GM19452 (cell line): ENCODE data around the gene MPND.

Experiments
- ATAC-seq: cut with Tn5 transposase; IDR thresholded peaks from one replicate; pipeline ENCODE4 v1.9.1; 2021; ENCODE audit not compliant: unreplicated experiment

MPND gene

GRCh38 chr19:4400135-4400936, 57.0 kb downstream of the MPND start, which contains the start of gene SH3GL1:
Gene SH3GL1 (minus strand): TSS chr19:4400547. CDS start chr19:4400368, 179 bp downstream.
- peak; percentile 60 for ATAC-seq

GRCh38 chr19:4401769-4402170, 58.4 kb downstream of the MPND start:
- no peak for ATAC-seq

DNA sequence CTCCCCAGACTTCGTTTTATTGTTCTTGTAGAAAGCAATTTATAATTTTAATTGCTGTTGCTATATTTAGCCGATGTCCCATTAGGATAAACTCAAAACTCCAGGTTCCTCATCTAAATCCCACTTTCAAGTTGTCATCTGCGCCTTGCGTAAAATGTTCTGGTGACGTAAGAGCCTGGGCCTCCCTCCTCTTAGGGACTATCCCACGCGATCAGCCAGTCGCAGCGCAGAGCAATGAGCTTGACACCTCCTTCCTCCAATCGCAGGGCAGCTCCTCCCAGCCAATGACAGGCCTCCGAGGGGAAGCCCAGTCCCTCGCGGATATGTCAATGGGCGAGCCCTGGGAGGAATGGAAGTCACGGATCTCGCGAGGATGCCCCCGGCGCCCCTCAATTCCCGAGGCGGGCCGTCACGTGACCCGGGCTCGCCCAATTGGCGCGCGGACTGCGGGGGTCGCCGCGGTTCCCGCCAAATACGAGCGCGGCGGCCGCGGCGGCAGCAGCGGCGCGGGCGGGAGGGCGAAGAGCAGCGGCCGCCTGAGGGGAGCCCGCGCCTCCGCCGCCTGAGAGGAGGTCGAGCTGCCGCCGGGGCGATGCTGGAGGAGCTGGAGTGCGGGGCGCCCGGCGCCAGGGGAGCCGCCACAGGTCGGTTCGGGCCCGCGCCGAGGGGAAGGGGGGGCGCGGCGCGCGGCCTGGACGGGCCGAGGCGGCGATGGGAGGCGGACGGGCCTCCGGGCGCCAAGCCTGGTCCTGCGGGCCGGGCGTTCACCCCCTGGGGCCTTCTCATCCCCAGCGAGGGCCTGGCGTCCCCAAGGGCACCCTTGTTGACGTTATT, 59.0 kb downstream of the MPND start, which contains the start of gene CHAF1A:
Gene CHAF1A (plus strand): TSS at position 470 of the 834 bp plus-strand sequence. CDS start 123 bp downstream, at position 593.
- ATAC-seq: peak; percentile 66

DNA sequence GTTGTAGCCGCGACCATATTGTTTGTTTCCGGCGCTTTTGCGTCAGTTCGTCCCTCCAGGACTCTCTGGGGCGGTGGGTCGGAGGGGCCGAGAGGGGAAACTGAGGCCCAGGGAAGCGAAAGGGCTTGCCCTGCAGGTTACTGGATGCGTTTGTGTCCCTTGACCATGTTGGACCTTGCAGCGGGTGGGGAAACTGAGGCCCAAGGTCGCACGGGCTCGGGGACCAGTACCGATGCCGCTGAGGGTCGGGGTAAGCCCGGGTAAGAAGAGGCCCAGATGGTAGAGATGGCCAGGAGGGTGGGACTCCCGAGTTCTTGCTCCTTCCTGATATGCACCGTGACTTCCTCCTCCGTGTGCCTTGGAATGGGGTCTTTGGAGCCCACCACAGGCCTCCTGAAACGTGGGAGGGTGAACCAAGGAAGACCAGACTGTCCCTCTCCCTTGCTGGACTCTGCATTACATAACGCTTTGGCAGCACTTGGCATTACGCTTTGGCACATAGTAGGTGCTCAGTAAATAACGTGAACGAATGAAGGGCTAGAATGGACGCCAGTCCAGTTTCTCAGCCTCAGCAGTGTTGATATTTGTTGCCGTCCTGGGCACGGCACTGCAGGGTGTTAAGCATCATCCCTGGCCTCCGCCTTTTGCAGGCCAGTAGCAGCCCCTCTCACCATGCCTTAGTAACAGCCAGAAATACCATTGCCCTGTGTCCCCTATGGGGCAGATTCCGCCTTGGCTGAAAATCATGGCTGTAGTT, 59.8 kb downstream of the MPND start:
- ATAC-seq: no peak

GRCh38 chr19:4405977-4406376, 62.6 kb downstream of the MPND start:
- ATAC-seq: no peak

- ATAC-seq: no peak
Observed at GRCh38 chr19:4406626-4407025, 63.3 kb downstream of the MPND start.

GRCh38 chr19:4409123-4409933, 66.0 kb downstream of the MPND start:
- no peak for ATAC-seq
